ENCODE results near the gene PPFIA3.
A peak's percentile ranks its signal among the peaks of the same experiment; 100 is the strongest.

Gene PPFIA3

DNA sequence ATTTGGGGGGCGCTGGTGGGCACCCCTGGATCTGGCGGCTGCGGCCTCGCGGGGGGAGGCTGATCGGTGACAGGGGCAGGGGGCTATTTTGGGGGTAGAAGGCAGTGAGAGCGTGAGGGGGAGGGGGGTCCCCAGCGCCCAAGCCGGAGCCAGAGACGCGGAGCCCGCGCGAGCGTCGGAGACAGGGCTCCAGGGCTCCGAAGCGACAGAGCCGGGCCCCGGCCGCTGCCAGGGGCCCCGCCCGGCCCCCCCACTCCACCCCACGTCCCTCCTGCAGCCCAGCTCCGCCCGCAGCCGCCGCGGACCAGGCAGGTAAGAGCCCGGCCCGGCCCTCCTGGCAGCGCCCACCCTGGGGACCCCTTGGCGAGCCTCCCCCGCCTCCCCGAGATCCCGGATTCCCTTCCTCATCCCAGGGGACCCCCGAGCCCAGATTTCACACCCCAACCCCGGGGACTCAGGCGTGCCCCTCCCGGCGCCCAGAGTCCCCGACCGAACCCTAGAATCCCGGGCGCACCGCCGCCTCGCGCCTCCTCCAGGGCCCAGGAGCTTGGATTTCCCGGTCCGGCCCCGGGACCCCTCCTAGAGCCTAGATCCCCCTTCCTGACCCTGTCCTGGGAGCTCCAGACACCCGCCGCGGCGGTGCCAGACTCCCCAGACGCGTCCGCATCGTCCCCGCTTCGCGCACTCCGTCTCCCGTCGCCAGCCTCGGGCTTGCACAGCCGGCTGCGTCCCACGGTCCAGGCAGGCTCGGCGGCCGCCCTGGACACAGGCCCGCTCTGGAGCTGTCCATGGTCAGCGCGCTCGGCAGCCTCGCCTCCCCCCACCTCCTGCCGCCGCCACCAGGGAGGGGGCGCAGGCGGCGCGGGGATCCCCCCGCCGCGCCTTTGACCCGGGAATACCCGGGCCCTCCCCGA is at the start of gene PPFIA3:
Gene PPFIA3 (plus strand): TSS at position 134 of the 914 bp plus-strand sequence. CDS start 8,330 bp downstream, outside the sequence.
- Histone ChIP-seq H3K4me2 (ENCODE audit: insufficient read depth, low read length) (peak within 1 kb of the TSS; percentile 94), H3K79me2 (ENCODE audit: insufficient read depth, low read length) (peaks cover 22% of the 10 kb centered on the region), H3K27ac (ENCODE audit: low read length) (peak within 1 kb of the TSS; percentile 93), H2AFZ (ENCODE audit: low read depth, low read length) (peak within 1 kb of the TSS; percentile 90), H4K20me1 (ENCODE audit: insufficient read depth, low read length) (peaks cover 6% of the 10 kb centered on the region), H3K9me3 (ENCODE audit: insufficient read depth, low read length, severe bottlenecking) (no peaks in the 10 kb centered on the region), H3K4me1 (ENCODE audit: insufficient read depth, low read length) (peaks cover 47% of the 10 kb centered on the region), H3K36me3 (ENCODE audit: insufficient read depth, low read length) (peaks cover 5% of the 10 kb centered on the region), H3K27me3 (ENCODE audit: insufficient read depth, low read length, poor library complexity) (no peaks in the 10 kb centered on the region), H3K4me3 (ENCODE audit: low read depth in 1 of 2, low read length in 2 of 2) (peak within 1 kb of the TSS; percentile 78 to 89), H3K9ac (ENCODE audit: low read depth, low read length) (peak within 1 kb of the TSS; percentile 84)
- peak; percentile 4; the same call in 2 of the 3 replicates for ATAC-seq (ENCODE audit: insufficient read depth, low read depth)
- no peak for DNase-seq
- no peak for TF ChIP-seq EZH2 (IDR thresholded peaks at IDR 0.05; ENCODE audit: borderline replicate concordance, low read depth, low read length, severe bottlenecking)
- TF ChIP-seq, protein P1, sequence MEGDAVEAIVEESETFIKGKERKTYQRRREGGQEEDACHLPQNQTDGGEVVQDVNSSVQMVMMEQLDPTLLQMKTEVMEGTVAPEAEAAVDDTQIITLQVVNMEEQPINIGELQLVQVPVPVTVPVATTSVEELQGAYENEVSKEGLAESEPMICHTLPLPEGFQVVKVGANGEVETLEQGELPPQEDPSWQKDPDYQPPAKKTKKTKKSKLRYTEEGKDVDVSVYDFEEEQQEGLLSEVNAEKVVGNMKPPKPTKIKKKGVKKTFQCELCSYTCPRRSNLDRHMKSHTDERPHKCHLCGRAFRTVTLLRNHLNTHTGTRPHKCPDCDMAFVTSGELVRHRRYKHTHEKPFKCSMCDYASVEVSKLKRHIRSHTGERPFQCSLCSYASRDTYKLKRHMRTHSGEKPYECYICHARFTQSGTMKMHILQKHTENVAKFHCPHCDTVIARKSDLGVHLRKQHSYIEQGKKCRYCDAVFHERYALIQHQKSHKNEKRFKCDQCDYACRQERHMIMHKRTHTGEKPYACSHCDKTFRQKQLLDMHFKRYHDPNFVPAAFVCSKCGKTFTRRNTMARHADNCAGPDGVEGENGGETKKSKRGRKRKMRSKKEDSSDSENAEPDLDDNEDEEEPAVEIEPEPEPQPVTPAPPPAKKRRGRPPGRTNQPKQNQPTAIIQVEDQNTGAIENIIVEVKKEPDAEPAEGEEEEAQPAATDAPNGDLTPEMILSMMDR (IDR thresholded peaks at IDR 0.05; ENCODE audit: borderline replicate concordance, extremely low read depth, low read length, poor library complexity, severe bottlenecking), result no peak

DNA sequence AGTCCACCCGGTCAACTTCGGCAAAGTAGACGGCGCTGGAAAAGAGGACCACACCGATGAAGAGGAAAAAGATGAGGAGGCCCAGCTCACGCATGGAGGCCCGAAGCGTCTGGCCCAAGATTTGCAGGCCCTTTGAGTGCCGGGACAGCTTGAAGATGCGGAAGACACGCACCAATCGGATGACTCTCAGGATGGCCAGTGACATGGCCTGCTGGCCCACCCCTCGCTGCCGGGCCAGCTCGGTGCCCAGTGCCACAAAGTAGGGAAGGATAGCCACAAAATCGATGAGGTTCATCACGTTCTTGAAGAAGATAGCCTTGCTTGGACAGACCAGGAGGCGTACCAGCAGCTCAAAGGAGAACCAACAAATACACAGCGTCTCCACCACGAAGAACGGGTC is 48.9 kb upstream of the PPFIA3 start:
- Histone ChIP-seq H3K9me3 (ENCODE audit: insufficient read depth, low read length, severe bottlenecking) (no peaks in the 10 kb centered on the region), H3K4me1 (ENCODE audit: insufficient read depth, low read length) (no peaks in the 10 kb centered on the region), H2AFZ (ENCODE audit: low read depth, low read length) (no peak overlapping the region), H3K36me3 (ENCODE audit: insufficient read depth, low read length) (no peaks in the 10 kb centered on the region), H3K27me3 (ENCODE audit: insufficient read depth, low read length, poor library complexity) (peaks cover 9% of the 10 kb centered on the region), H3K4me3 (ENCODE audit: low read depth in 1 of 2, low read length in 2 of 2) (no peak overlapping the region), H3K27ac (ENCODE audit: low read length) (no peak overlapping the region), H3K4me2 (ENCODE audit: insufficient read depth, low read length) (no peak overlapping the region), H3K79me2 (ENCODE audit: insufficient read depth, low read length) (no peaks in the 10 kb centered on the region), H3K9ac (ENCODE audit: low read depth, low read length) (no peak overlapping the region), H4K20me1 (ENCODE audit: insufficient read depth, low read length) (no peaks in the 10 kb centered on the region)
- ATAC-seq (ENCODE audit: insufficient read depth, low read depth), result no peak
- TF ChIP-seq, protein P1 (IDR thresholded peaks at IDR 0.05; ENCODE audit: borderline replicate concordance, extremely low read depth, low read length, poor library complexity, severe bottlenecking), result no peak
- no peak for TF ChIP-seq EZH2 (IDR thresholded peaks at IDR 0.05; ENCODE audit: borderline replicate concordance, low read depth, low read length, severe bottlenecking)
- no peak for DNase-seq

DNA sequence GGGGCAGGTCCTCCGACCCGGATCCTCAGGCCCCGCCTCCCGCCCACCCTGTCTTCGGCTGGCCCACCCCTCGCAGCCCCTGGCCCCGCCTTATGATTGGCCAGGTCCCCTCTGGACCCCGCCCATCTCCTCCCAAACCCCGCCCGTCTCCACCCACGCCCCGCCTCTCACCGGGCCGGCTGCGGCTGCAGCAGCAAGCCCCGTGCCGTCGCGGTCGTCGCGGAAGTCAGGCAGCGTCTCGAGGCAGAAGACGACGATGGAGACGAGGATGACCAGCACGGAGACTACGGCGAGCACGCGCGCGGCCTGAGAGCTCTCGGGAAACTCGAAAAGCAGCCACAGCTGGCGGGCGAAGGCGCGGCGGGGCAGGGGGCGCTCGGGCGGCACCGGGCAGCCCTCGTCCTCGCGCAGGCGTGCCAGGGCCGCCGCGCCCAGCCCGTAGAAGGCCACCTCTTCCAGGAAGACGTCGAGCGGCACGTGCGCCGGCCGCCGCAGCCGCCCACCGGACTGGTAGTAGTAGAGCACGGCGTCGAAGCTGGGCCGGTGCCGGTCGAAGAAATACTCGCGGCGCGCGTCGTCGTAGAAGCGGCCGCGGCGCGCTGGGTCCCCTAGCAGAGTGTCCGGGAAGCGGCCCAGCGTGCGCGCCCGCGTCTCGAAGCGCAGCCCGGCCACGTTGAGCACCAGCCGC is 47.3 kb upstream of the PPFIA3 start:
- H3K4me3 ChIP-seq (ENCODE audit: low read depth in 1 of 2, low read length in 2 of 2), result no peak overlapping the region
- no peaks in the 10 kb centered on the region for H3K79me2 ChIP-seq (ENCODE audit: insufficient read depth, low read length)
- H3K9ac ChIP-seq (ENCODE audit: low read depth, low read length), result no peak overlapping the region
- H3K9me3 ChIP-seq (ENCODE audit: insufficient read depth, low read length, severe bottlenecking), result no peaks in the 10 kb centered on the region
- ATAC-seq (ENCODE audit: insufficient read depth, low read depth) (no peak), DNase-seq (no peak)
- H4K20me1 ChIP-seq (ENCODE audit: insufficient read depth, low read length), result no peaks in the 10 kb centered on the region
- no peak overlapping the region for H3K4me2 ChIP-seq (ENCODE audit: insufficient read depth, low read length)
- H3K27me3 ChIP-seq (ENCODE audit: insufficient read depth, low read length, poor library complexity), result no peaks in the 10 kb centered on the region
- H3K4me1 ChIP-seq (ENCODE audit: insufficient read depth, low read length), result no peaks in the 10 kb centered on the region
- no peak for TF ChIP-seq EZH2 (IDR thresholded peaks at IDR 0.05; ENCODE audit: borderline replicate concordance, low read depth, low read length, severe bottlenecking)
- TF ChIP-seq, protein P1 (IDR thresholded peaks at IDR 0.05; ENCODE audit: borderline replicate concordance, extremely low read depth, low read length, poor library complexity, severe bottlenecking), result no peak
- H3K27ac ChIP-seq (ENCODE audit: low read length), result no peak overlapping the region
- H3K36me3 ChIP-seq (ENCODE audit: insufficient read depth, low read length), result no peaks in the 10 kb centered on the region
- no peak overlapping the region for H2AFZ ChIP-seq (ENCODE audit: low read depth, low read length)
